Measurements from ENCODE around the gene BPIFA3. TPM values are rescaled to one million over a fixed set of nuclear protein-coding genes. Genes with fewer than 3 reads are reported as not detected.

Gene BPIFA3
- total and polyA plus RNA-seq, 2 of the 13 experiments (the other 11 are each of a cell fraction or from before 2014, with no cell fraction given): not detected

DNA sequence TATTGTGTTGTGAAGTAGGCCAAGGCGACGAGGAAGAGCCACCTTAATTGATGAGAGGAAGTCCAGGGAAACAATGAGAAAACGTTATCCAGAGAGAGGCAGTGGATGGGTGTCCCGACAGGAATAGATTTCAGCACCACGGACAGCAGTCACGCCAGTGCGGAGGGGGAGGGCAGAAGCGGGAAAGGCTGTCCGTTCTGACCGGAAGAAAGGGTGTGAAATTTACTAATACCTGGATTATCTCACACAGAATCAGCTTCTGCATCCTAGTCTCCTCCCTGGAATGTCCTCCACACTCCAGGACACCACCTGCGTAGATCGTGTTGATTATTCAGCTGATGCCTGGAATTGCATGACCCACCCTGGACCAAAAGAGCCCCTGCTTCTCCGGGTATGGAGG lies 7.4 kb upstream of the BPIFA3 start (continued):
- TF ChIP-seq, protein P1, sequence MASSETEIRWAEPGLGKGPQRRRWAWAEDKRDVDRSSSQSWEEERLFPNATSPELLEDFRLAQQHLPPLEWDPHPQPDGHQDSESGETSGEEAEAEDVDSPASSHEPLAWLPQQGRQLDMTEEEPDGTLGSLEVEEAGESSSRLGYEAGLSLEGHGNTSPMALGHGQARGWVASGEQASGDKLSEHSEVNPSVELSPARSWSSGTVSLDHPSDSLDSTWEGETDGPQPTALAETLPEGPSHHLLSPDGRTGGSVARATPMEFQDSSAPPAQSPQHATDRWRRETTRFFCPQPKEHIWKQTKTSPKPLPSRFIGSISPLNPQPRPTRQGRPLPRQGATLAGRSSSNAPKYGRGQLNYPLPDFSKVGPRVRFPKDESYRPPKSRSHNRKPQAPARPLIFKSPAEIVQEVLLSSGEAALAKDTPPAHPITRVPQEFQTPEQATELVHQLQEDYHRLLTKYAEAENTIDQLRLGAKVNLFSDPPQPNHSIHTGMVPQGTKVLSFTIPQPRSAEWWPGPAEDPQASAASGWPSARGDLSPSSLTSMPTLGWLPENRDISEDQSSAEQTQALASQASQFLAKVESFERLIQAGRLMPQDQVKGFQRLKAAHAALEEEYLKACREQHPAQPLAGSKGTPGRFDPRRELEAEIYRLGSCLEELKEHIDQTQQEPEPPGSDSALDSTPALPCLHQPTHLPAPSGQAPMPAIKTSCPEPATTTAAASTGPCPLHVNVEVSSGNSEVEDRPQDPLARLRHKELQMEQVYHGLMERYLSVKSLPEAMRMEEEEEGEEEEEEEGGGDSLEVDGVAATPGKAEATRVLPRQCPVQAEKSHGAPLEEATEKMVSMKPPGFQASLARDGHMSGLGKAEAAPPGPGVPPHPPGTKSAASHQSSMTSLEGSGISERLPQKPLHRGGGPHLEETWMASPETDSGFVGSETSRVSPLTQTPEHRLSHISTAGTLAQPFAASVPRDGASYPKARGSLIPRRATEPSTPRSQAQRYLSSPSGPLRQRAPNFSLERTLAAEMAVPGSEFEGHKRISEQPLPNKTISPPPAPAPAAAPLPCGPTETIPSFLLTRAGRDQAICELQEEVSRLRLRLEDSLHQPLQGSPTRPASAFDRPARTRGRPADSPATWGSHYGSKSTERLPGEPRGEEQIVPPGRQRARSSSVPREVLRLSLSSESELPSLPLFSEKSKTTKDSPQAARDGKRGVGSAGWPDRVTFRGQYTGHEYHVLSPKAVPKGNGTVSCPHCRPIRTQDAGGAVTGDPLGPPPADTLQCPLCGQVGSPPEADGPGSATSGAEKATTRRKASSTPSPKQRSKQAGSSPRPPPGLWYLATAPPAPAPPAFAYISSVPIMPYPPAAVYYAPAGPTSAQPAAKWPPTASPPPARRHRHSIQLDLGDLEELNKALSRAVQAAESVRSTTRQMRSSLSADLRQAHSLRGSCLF (CRISPR knock-in tag; IDR thresholded peaks at IDR 0.05; ENCODE audit: borderline replicate concordance): 0 out of 2 replicates have a peak, but pooled peaks have one; percentile 89
- TF ChIP-seq MTA3 (CRISPR knock-in tag; IDR thresholded peaks at IDR 0.05) (0 out of 2 replicates have a peak, but pooled peaks have one; percentile 28), KMT2B (CRISPR knock-in tag; IDR thresholded peaks at IDR 0.05) (peak; percentile 93), HDAC2 (CRISPR knock-in tag; IDR thresholded peaks at IDR 0.05) (peak; percentile 94), ZNF354B (CRISPR knock-in tag; IDR thresholded peaks at IDR 0.05) (peak; percentile 94), ZNF138 (CRISPR knock-in tag; IDR thresholded peaks at IDR 0.05; ENCODE audit: low read depth) (peak; percentile 97), ZNF616 (CRISPR knock-in tag; IDR thresholded peaks at IDR 0.05; ENCODE audit: low read depth) (peak; percentile 90; the same call in 1 of the 2 replicates), YY1 (IDR thresholded peaks at IDR 0.05; ENCODE audit: insufficient read depth, insufficient replicate concordance, low read depth, low read length) (no peak), RFXANK (CRISPR knock-in tag; IDR thresholded peaks at IDR 0.05) (peak; percentile 92; the same call in 1 of the 2 replicates), SMAD3 (CRISPR knock-in tag; IDR thresholded peaks at IDR 0.05) (peak; percentile 100), SKIL (CRISPR knock-in tag; IDR thresholded peaks at IDR 0.05; ENCODE audit: borderline replicate concordance) (peak; percentile 71; the same call in 1 of the 2 replicates), POGZ (CRISPR knock-in tag; IDR thresholded peaks at IDR 0.05) (no peak), ZNF572 (CRISPR knock-in tag; IDR thresholded peaks at IDR 0.05) (no peak), TCF7 (IDR thresholded peaks at IDR 0.05; ENCODE audit: low read depth) (no peak), MED13 (CRISPR knock-in tag; IDR thresholded peaks at IDR 0.05) (peak; percentile 85), BHLHE40 (IDR thresholded peaks at IDR 0.05; ENCODE audit: low read length) (peak; percentile 47), ZNF430 (CRISPR knock-in tag; IDR thresholded peaks at IDR 0.05) (peak; percentile 91), ZBTB42 (CRISPR knock-in tag; IDR thresholded peaks at IDR 0.05) (peak; percentile 91), SYNCRIP (IDR thresholded peaks at IDR 0.05; ENCODE audit: insufficient read depth, low read depth, low read length) (no peak), DDIT3 (CRISPR knock-in tag; IDR thresholded peaks at IDR 0.05) (no peak), ZNF772 (CRISPR knock-in tag; IDR thresholded peaks at IDR 0.05) (peak; percentile 93), YEATS2 (CRISPR knock-in tag; IDR thresholded peaks at IDR 0.05; ENCODE audit: borderline replicate concordance) (peak; percentile 89), ZNF282 (IDR thresholded peaks at IDR 0.05; ENCODE audit: partially characterized antibody) (no peak), MAFG (CRISPR knock-in tag; IDR thresholded peaks at IDR 0.05) (no peak), SAP130 (CRISPR knock-in tag; IDR thresholded peaks at IDR 0.05; ENCODE audit: low read depth) (peak; percentile 92)
- TF ChIP-seq, protein P2, sequence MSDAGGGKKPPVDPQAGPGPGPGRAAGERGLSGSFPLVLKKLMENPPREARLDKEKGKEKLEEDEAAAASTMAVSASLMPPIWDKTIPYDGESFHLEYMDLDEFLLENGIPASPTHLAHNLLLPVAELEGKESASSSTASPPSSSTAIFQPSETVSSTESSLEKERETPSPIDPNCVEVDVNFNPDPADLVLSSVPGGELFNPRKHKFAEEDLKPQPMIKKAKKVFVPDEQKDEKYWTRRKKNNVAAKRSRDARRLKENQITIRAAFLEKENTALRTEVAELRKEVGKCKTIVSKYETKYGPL (CRISPR knock-in tag; IDR thresholded peaks at IDR 0.05): peak; percentile 96

Measured in HepG2 (cell line).